GM18861 (cell line): ENCODE measurements around the gene FNDC3B.

ENCODE experiments used
- ATAC-seq: cut with Tn5 transposase; IDR thresholded peaks from one replicate; pipeline ENCODE4 v1.9.1; 2021; ENCODE audit not compliant: unreplicated experiment

Gene FNDC3B

DNA sequence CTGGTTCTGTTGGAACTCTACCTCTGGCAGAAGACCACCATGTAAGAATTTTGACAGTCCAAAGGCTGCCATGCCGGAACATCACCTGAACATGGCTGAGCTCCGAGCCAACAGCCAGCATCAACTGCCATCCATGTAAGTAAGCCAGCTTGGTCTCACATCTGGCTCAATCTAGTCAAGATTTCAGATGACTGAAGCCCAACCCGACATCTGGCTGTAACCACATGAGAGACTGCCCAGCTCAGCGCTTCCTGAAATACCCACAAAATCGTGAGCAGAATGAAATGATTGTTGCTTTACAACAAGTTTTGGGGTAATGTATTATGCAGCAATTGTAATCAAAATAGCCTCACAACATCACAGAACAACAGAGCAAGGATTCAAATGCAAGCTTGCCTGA, 375.9 kb downstream of the FNDC3B start:
- ATAC-seq: no peak

DNA sequence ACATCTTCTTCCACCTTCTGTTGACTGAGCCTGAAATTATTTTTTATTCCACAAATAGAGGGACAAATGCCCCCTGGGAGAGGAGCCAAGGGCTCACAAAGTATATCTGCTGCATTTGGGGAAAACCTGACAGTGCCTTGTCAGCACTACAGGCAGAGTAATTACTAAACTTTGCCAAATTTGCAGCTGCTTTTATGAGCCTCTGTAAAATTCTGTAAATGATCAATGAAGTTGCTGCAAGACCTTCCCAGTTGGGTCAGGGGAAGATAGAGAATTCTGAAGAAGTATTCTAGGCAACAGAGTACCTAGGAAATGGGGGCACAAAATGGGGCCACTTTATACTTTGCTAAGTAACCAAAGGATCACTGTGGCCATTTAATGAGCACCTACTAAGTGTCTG, 398.3 kb downstream of the FNDC3B start:
- ATAC-seq: no peak

DNA sequence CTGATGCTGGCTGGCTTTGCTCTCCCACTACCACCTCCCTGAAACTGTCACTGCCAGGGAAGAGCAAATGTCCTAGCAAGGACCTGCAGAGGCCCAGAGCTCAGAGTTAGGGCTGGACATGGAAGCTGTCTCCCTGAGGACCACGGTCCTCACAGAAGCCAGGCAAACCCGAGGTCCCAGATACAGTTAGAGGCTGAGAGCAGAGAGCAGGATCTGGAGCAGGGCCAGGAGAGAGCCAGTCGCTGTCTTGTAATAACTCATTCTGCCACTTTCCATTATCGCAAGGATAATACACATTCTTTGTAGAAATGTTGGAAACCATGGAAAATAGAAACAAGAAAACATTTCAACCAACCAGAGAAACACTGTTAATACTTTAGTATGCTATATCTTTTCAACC, 398.8 kb downstream of the FNDC3B start:
- no peak for ATAC-seq

DNA sequence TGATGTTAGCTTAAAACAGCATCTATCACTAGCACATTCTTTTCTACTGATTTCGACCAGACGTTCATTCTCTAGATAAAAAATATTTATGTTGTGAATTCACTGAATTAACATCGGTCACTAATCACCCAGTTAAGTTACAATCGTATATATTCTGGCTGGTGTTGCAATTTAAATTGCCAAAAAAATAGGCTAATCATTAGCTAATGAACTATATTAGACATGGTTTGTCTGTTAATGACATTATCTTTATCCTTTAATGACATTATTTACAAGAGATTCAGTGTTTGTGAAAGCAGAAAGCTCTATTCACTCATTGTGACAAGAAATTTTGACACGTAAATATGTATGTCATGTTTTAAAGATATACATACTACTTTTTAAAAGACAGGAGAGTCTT, 402.2 kb downstream of the FNDC3B start:
- ATAC-seq: no peak

DNA sequence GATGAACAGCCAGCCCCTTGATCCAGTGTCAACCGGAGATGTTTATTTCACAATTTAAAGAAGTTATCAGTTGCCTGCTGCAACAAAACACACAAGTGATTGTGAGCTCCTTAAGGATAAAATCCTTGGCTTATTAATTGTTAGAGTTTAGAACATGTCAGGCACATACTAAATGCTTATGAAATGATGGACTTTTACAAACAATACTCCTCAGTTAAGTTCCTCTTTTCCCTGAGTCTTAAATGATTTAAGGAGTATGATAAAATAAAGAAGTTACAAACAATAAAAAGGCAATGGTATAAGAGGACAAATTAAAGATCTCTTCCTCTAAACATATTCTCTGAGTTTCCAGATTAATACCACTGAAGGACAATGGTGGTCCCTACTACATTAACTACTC, 403.2 kb downstream of the FNDC3B start:
- no peak for ATAC-seq

DNA sequence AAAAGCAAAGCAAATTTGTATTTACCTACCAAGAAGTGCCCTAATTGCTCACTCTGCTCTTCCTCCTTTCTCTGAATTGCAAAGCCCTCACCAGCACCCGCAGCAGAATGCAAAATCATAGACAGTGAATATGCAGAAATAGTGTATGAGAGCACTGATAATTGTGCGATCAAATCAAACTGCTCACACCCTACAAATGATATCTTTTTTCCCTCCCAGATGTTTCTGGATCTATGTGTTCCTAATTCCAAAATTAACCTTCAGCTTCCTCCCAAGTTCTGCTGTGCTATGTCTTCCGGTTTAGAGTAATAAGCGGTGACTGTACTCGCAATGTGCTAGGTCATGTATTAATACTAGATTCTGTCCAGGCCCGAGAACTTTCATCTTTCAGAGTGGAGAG, 405.4 kb downstream of the FNDC3B start:
- no peak for ATAC-seq

DNA sequence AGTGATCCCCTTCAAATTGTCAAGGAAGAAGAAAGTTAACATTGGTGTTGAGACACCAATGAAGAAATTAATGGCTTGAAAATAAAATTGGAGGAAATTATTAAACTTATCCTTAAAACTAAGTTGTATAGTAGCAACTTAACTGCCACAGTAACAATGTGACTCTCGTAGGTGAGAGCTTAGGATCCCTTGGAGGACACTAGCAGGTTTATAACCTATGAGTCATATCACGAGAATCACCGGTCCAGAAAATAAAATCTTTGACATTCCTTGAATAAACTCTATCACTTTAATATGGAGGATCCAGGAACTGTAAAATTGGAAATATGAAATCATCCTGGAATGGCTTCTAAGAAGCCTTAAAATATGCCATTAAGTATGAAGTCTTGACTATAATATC, 406.8 kb downstream of the FNDC3B start:
- ATAC-seq: no peak

DNA sequence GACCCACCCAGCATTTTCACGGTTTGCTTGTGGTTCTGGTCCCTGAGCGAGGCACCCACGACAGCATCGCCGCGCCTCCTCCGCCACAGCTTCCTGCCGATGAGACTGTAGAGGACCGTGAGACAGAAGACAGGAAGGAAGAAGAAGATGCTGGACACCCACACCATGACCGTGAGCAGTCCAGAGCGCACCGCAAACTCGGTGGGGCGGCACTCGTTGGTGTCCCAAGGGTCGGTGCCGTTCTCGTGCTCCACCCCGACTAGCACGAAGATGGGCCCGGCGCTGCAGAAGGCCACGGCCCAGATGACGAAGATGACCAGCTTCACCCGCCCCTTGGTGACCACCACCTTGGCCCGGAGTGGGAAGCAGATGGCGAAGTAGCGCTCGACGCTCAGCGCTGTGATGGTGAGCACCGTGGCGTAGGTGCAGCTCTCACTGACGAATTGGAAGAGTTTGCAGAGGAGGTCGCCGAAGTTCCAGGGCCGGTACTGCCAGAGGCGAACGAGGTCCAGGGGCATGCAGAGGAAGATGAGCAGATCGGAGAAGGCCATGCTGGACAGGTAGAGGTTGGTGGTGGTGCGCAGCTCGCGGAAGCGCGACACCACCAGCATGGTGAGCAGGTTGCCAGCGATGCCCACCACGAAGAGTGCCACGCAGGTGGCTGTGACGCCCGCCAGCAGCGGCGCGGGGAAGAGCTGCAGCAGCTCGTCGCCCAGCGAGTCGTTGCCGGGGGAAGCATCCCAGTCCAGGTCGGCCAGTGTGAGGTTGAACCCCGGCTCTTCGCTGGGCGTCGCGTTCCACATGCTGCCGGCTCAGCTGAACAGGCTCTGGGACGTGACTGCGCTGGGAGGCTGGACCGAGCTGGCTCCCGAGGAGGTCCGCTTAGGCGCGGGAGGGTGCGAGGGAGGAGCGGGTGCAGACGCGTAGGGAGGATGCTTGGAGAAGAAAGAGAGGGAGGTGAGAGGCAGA, 408.5 kb downstream of the FNDC3B start, which contains the start of gene GHSR:
GHSR (minus strand) TSS at position 846 of the 969 bp plus-strand sequence; CDS start at position 803, 43 bp downstream.
- ATAC-seq: no peak

DNA sequence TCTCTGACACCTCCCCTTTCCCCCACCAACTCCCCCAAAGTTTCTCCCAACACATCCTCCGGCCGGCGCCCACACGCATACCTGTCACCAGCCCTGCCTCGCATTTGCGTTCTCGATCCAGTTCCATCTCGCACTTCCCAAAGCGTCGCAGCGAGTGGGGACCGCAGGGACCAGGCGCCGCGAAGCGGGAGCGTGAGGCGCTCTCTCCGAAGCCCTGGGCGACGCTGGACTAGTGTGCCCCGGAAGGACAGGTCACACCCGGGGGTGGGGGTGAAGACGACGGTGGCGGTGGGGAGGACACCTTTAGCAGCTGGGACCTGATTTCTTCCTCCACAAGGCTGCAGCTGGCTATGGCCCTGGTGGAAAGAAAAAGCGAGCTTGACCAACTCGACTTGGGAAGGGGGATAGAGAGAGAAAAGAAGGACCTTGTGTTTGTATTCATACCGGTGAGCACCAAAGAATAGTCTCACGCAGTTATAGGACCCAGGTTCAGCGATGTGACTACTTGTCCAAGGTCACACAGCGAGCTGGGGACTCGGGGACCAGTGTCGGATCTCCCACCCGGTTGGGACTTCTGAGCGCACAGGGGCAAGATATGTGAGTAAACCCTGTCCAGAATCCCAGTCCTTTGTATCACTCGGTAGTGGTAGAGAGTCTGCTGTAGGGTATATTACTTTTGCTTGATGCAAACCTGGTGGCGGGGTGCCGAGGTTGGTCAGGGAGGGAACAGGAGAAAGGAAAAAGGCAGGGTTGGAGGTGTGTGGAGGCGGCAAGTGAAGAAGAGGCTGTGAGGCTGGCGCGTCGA, 409.5 kb downstream of the FNDC3B start:
- ATAC-seq: no peak

DNA sequence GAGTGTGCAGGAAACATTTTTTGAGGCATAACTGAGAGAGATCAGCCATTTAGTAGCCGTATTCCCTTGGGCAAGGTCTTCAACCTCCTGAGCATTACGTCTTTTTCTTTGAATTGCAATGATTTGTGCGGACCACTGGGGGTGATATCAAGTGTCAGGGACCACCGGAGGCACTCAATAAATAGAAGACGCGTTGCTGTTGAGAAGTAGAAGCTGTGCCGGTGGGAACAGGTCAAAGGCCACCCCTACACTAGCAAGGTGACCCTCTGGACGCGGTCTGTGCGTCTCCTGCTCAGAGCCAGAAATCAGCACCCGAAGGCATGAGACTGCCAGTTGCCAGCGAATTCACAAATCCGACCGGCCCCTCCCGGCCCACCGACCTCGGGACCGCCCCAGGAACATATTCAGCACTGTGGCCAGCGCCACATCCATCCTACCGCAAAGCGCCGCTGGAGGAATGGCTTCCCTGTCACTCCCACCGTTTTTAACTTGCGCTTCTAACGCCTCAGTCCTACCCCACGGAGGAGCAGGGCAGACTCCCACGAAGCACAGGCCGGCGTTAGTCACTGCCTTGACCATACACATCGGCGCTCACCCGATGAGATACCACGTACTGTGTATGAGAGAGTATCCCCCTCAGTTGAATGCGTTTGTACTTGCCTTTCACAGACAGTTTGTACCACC, 410.2 kb downstream of the FNDC3B start:
- ATAC-seq: no peak
